SIG-M5 treated with dmso at 0.1 percent for 504 hours (cell line): ENCODE measurements around the gene RPS6KA2.
"Not testable (repeated sequence)": the region's sequence is repeated elsewhere in the genome, so short reads cannot be mapped to it uniquely, and the experiment has no call there.

Experiments used
- DNase-seq: peaks from one replicate; lab custom pipeline; 2025; ENCODE audit not compliant: unreplicated experiment; lab: John Stamatoyannopoulos, UW

RPS6KA2 gene

DNA sequence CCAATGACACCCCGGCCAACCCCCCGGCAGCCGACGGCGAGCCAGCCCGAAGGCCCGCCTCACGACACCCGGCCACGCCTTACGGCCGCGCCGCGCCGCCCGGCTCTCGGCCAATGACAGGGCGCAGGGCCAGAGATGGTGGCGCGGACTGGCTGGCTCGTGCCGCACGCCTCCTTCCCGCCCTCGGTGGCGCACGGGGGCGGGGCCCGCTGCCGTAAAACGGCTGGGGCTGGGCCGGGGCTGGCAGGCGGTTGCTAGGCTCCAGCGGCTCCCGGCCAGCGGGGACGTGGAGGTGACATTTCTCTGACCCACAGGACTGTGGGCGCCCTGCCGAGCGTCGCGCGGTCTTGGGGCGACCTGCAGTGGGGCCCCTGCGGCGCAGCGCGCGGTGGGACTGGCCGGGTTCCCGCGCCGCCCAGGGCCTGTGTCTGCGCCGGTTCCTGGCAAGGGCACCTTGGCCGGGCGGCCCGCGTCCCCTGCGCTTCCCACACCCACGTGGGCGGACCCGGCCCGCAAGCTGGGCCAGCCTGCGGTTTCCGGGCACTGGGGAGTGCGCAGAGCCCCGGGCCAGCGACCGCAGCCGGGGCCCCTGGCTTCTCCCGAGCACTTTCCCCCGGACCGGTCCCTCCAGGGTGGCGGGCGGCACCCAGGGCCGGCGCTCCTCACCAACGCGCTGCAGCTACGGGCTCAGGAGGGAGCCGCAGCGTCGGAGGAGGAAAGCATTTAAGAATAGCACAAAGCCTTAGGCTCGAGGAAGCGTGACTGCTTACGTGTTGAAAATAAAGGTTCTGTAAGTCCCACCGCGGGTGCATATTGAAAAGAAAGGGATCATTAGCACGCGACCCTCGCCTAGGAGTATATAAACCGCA lies 243.9 kb downstream of the RPS6KA2 start, which contains the start of gene MPC1:
Gene MPC1 (minus strand): TSS at position 8 of the 869 bp plus-strand sequence. CDS start 64 bp downstream, outside the sequence.
- peak; percentile 87 for DNase-seq

GRCh38 chr6:166382500-166382932 lies 244.5 kb downstream of the RPS6KA2 start:
- DNase-seq = no peak

- peak; percentile 69 for DNase-seq
These were observed 245.1 kb downstream of the RPS6KA2 start for GRCh38 chr6:166381733-166382499.

- no peak for DNase-seq
These were observed 245.7 kb downstream of the RPS6KA2 start for GRCh38 chr6:166381381-166381732.

GRCh38 chr6:166379800-166380199 lies 247.3 kb downstream of the RPS6KA2 start:
- no peak for DNase-seq

- DNase-seq = no peak
These were observed 247.9 kb downstream of the RPS6KA2 start for GRCh38 chr6:166379103-166379586.

GRCh38 chr6:166377721-166378120 lies 249.3 kb downstream of the RPS6KA2 start:
- no peak for DNase-seq

- DNase-seq = no peak
These were observed 252.0 kb downstream of the RPS6KA2 start for GRCh38 chr6:166375013-166375412.

DNA sequence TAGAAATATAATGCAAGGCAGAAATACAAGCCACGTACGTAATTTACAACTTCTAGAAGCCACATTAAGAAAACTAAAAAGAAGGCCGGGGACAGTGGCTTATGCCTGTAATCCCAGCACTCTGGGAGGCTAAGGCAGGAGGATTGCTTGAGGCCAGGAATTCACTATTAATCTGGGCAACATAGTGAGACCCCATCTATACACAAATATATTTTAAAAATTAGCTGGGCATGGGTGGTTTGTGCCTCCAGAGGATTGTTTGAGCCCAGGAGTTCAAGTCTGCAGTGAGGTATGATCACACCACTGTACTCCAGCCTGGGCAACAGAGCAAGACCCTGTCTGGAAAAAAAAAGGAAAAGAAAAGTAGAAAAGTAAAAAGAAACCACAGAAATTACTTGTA lies 256.6 kb downstream of the RPS6KA2 start:
- DNase-seq = no peak

GRCh38 chr6:166369782-166370181 lies 257.3 kb downstream of the RPS6KA2 start:
- no peak for DNase-seq

DNA sequence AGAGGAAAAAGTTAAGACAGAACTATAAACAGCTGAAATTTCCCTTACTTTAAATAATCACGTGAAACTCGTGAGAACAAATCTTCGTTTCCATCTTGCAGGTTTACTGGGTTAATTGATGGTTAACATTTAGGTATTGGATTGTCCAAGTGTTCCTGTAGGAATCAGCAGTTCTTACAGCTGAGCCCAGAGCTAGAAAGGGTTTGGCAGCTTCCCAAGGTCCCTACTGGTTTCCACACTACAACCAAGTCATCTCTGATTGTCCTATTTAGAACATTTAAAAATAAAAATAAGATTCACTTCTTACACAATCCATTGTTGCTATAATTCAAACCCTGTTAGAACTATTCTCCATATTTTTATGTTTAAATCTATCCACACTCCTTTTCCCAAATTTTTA lies 260.1 kb downstream of the RPS6KA2 start:
- no peak for DNase-seq

- DNase-seq = no peak
These were observed 261.2 kb downstream of the RPS6KA2 start for GRCh38 chr6:166365806-166366205.

- DNase-seq = no peak
These were observed 261.8 kb downstream of the RPS6KA2 start for GRCh38 chr6:166365221-166365620.

- DNase-seq = no peak
These were observed 262.6 kb downstream of the RPS6KA2 start for GRCh38 chr6:166364456-166364855.

DNA sequence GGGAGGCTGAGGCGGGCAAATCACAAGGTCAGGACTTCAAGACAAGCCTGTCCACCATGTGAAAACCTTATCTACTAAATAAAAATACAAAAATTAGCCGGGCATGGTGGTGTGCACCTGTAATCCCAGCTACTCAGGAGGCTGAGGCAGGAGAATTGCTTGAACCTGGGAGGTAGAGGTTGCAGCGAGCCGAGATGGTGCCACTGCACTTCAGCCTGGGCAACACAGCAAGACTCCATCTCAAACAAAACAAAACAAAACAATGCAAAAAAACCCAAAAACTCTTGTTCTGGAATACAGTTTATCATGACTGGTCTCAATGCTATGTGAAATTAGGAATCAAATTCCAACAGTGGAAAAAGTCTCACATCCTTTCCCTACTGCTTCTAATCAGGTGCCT lies 264.6 kb downstream of the RPS6KA2 start:
- not testable (repeated sequence) for DNase-seq

DNA sequence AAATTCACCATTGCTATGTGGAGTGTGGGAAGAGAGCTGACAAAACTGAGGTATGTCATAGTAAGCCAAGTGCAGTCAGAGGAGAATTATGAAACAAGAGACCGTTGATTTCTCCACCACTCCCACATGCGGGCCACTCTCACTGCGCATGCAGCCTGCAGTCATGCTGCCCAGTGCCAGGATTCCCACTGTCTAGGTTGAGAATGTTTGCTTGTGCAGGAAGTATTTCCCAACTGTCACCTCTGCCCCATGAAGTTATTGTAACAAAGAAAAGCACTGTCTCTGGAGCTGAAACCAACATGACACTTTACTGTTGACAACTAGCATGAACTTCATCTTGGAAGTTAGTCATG lies 266.0 kb downstream of the RPS6KA2 start:
- peak; percentile 92 for DNase-seq

GRCh38 chr6:166360243-166361076 lies 266.6 kb downstream of the RPS6KA2 start:
- peak; percentile 84 for DNase-seq
